OCI-LY1 (cell line): ENCODE measurements around the gene LRFN2.

ENCODE experiments used
- CTCF ChIP-seq: fragments of 200-600 bp; sonication (generic), shearing (Covaris generic); IDR thresholded peaks from 2 replicates; pipeline ENCODE4 v1.5.1; 2017; ENCODE audit warnings: mild to moderate bottlenecking, antibody characterized with exemption, low read length, moderate library complexity, mixed read lengths
- EZH2 ChIP-seq: fragments of 200-600 bp; sonication (generic), shearing (Covaris generic); IDR thresholded peaks from 2 replicates; pipeline ENCODE4 v1.8.0; 2017; ENCODE audit warnings: borderline replicate concordance, mixed run types, mild to moderate bottlenecking, antibody characterized with exemption, low read length, moderate library complexity, mixed read lengths

- TF ChIP-seq CTCF (no peak), EZH2 (no peak)
Measured at GRCh38 chr6:40371095-40371494, 216.1 kb downstream of the LRFN2 start.
